Smooth muscle cell of trachea (primary cell): ENCODE measurements around the gene ZNF35. TPM values are rescaled to one million over a fixed set of nuclear protein-coding genes. Genes with fewer than 3 reads are reported as not detected.

ENCODE experiments used
- total RNA-seq: library from RNA; depleted of rRNA; stranded (reverse); fragments of >200 nt; gene quantifications from 2 replicates; pipeline ENCODE4 v1.2.1, GENCODE V29; 2014

Gene ZNF35
- total RNA-seq = 8.8 and 14.1 TPM in 2 replicates

DNA sequence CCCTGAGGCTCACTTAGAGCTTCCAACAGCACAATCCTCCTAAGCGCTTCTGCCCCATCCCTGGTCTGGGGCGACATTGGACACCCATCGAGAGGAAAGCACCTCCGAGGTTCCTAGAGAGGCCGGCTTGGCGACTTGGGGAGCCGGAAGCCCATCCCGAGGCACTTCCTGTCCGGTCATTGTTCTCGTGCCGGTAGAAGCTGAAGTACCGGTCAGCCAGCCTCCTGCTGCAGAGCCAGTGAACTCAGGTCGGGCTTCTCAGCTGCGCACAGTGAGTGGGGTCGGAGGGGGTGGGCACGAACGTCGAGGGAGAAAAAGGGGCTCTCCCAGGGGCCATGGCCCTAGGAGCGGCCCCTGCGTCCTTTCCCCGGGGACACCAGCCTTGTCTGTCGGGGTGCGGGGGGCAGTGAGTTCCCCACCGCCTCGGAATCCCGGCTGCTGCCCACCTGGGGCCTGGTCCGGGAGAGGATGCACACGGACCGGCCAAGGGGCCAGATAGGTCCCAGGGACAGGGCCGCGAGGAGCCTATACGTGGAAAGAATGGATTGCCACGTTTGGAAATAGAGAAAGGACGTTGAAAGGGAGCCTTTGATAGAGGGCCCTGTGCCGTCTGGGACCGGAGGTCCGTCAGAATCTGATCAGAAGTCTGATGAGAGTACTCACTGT lies at the start of gene ZNF35:
ZNF35 (plus strand) TSS at position 169 of the 666 bp plus-strand sequence. CDS start 2,336 bp downstream, outside the sequence.

DNA sequence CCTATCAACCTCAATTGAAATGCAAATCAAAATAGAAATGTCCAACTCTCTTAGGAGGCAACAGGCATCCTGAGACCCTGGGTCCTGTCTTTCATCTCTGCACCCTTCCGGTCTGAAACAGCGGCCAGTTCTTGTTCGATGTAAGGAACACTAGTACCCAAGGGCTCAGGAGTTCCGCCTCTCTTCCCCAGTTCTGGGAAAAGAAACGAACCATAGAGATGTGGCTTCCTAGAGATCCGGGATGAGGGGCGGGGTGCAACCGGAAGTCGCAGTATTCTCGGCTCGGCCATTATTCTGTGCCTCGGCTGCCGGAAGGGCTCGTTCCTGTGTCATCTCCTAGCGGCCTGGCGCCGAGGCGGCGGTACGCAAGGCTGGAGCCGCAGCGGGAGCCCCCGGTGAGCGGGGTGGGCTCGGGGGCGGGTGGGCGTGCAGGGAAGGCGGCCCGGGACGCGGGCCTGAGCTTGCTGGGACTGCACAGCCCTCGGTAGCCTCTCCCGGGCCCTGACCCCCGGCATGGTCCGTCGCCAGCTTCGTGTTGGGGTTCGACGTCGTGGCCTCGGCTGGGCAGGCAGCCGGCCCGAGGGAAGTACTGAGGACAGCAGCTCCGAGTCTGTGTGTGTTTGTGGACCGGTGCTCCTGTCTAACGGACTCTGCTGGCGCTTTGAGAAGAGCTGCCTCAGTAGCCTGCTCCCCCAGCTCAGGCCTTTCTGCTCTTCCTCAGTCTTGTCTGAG lies 23.6 kb upstream of the ZNF35 start, which contains the start of gene ZNF197:
ZNF197 (plus strand) TSS at position 288 of the 732 bp plus-strand sequence. CDS start 4,119 bp downstream, outside the sequence.

Other genes with a start within 250 kb of the ZNF35 start
- gene ZNF445, start 171.1 kb upstream of the ZNF35 start, total RNA-seq = 9.9 and 10.5 TPM in 2 replicates
- gene ZKSCAN7, start 93.5 kb upstream of the ZNF35 start, total RNA-seq = 9.0 and 11.1 TPM in 2 replicates
- 1.6 and 2.5 TPM in 2 replicates for gene ZNF660, start 63.8 kb upstream of the ZNF35 start, total RNA-seq
- 19.1 and 23.0 TPM in 2 replicates for gene ZNF197, start 23.7 kb upstream of the ZNF35 start, total RNA-seq
- 3.6 and 6.0 TPM in 2 replicates for gene ZNF502, start 63.9 kb downstream of the ZNF35 start, total RNA-seq
- gene ZNF501, start 80.9 kb downstream of the ZNF35 start, total RNA-seq = 6.3 and 7.6 TPM in 2 replicates
- gene KIAA1143, start 112.9 kb downstream of the ZNF35 start, total RNA-seq = 17.7 and 26.5 TPM in 2 replicates
- gene KIF15, start 113.1 kb downstream of the ZNF35 start, total RNA-seq = 1.3 and 19.1 TPM in 2 replicates
- 19.7 and 22.8 TPM in 2 replicates for gene TMEM42, start 213.2 kb downstream of the ZNF35 start, total RNA-seq
- gene TGM4, start 225.9 kb downstream of the ZNF35 start, total RNA-seq = not detected in 2 replicates